ENCODE measurements around the gene DNAH12.

DNA sequence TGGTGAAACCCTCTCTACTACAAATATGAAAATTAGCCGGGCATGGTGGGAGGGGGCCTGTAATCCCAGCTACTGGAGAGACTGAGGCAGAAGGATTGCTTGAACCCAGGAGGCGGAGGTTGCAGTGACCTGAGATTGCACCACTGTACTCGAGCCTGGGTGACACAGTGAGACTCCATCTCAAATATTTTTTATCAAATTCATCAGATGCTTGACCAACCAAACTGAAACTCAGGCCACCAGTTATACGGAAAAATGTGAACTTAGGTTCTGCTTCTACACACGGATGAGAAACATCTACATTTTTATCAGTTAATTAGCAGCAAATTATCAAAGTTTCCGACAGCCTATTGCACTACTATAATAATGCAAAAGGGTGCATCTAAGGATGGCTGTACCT is 48.2 kb upstream of the DNAH12 start:
- no peak for TF ChIP-seq SMC3 (conservative IDR thresholded peaks at IDR 0.05; ENCODE audit: poor library complexity)
- no peak for TF ChIP-seq RAD21 (conservative IDR thresholded peaks at IDR 0.05)

All from neural cell (in vitro differentiated cells).